K562 (cell line): ENCODE data around the gene FAM53A. TPM values are rescaled to one million over a fixed set of nuclear protein-coding genes. Genes with fewer than 3 reads are reported as not detected.

Experiments used
- CBX2 ChIP-seq: fragments of 200-600 bp; sonication (generic); IDR thresholded peaks from one replicate; pipeline ENCODE4 v1.6.1; 2012; ENCODE audit warnings: mild to moderate bottlenecking, low read length, inconsistent platforms; ENCODE audit not compliant: insufficient read depth, poor library complexity, severe bottlenecking
- EGR1 ChIP-seq: fragments of 450-650 bp; conservative IDR thresholded peaks from 2 replicates; pipeline ENCODE4 v1.6.1; 2017; ENCODE audit warnings: mild to moderate bottlenecking
- ESRRA ChIP-seq: fragments of 450-650 bp; IDR thresholded peaks from 2 replicates; pipeline ENCODE4 v1.6.1; 2014; ENCODE audit warnings: low read depth, mild to moderate bottlenecking, moderate library complexity, borderline replicate concordance
- HDAC3 ChIP-seq: fragments of 450-650 bp; IDR thresholded peaks from 2 replicates; pipeline ENCODE4 v1.6.1; 2018; ENCODE audit warnings: borderline replicate concordance, mild to moderate bottlenecking, moderate library complexity; ENCODE audit not compliant: partially characterized antibody
- HEY1 ChIP-seq: fragments of 250-450 bp; sonication (Bioruptor Pico); IDR thresholded peaks from 2 replicates; pipeline ENCODE4 v1.5.0; 2020; ENCODE audit warnings: mild to moderate bottlenecking, moderate library complexity, borderline replicate concordance
- HNRNPK ChIP-seq: fragments of 200-400 bp; formaldehyde crosslinking; IDR thresholded peaks from one replicate; pipeline ENCODE4 v1.6.1; 2018; ENCODE audit warnings: mild to moderate bottlenecking, low read depth, low read length; ENCODE audit not compliant: poor library complexity, severe bottlenecking
- MCM2 ChIP-seq: fragments of 450-650 bp; IDR thresholded peaks from 2 replicates; pipeline ENCODE4 v1.6.1; 2017; ENCODE audit warnings: low read depth, mild to moderate bottlenecking
- MECOM ChIP-seq: fragments of 250-450 bp; sonication (Bioruptor Pico); IDR thresholded peaks from 2 replicates; pipeline ENCODE4 v1.8.0; 2022; ENCODE audit warnings: inconsistent platforms
- NR4A1 ChIP-seq, 2 experiments: fragments of 250-450 bp in 1 of 2; fragments of 450-650 bp in 1 of 2; sonication (Bioruptor Pico) in 1 of 2; IDR thresholded peaks; 2 replicates each; pipeline versions ENCODE4 v1.4.0 to v1.6.1; 2016 to 2020; ENCODE audit warnings: mild to moderate bottlenecking in 2 of 2, missing compliant biosample characterization in 1 of 2, missing genetic modification characterization in 1 of 2, moderate library complexity in 1 of 2
- POU5F1 ChIP-seq: fragments of 150-350 bp; IDR thresholded peaks from 2 replicates; pipeline ENCODE4 v1.6.1; 2014; ENCODE audit warnings: borderline replicate concordance, low read length, low read depth, mild to moderate bottlenecking; ENCODE audit not compliant: partially characterized antibody
- RHOXF2B ChIP-seq: fragments of 250-450 bp; sonication (Bioruptor Pico); conservative IDR thresholded peaks from 2 replicates; pipeline ENCODE4 v1.5.1; 2021
- SMC3 ChIP-seq: conservative IDR thresholded peaks from 2 replicates; pipeline ENCODE4 v1.6.1; 2011; ENCODE audit warnings: low read depth, low read length, improper control_type of control experiment; ENCODE audit not compliant: insufficient read depth
- TFAM ChIP-seq: fragments of 250-450 bp; sonication (Bioruptor Pico); conservative IDR thresholded peaks from 2 replicates; pipeline ENCODE4 v1.5.0; 2021; ENCODE audit warnings: mild to moderate bottlenecking, moderate library complexity
- ZFP30 ChIP-seq: fragments of 250-450 bp; sonication (Bioruptor Pico); IDR thresholded peaks from 2 replicates; pipeline ENCODE4 v1.8.0; 2022; ENCODE audit warnings: moderate library complexity, mild to moderate bottlenecking, inconsistent platforms, borderline replicate concordance
- ZKSCAN3 ChIP-seq: fragments of 250-450 bp; sonication (Bioruptor Pico); IDR thresholded peaks from 2 replicates; pipeline ENCODE4 v1.4.0; 2020
- ZNF644 ChIP-seq: fragments of 200-800 bp; sonication (Bioruptor generic); IDR thresholded peaks from 2 replicates; pipeline ENCODE4 v1.6.1; 2016; ENCODE audit warnings: low read depth, missing genetic modification characterization, missing compliant biosample characterization
- polyA plus RNA-seq, 8 experiments: library from polyadenylated mRNA; depleted of rRNA in 4 of 8; stranded (reverse) in 5 of 8; unstranded in 3 of 8; fragments of >200 nt; fragmentation: Nextera tagmentation in 2 of 8; fragmentation: Illumina TruSeq in 1 of 8; extraction: Ambion mirVana in 2 of 8; extraction: Trizol in 1 of 8; gene quantifications; 2 replicates each; pipeline versions ENCODE4 v1.2.1 to v1.2.3, GENCODE V29; 2011 to 2014; ENCODE audit warnings: inconsistent platforms in 1 of 8, missing spikeins in 1 of 8
- total RNA-seq, 7 experiments: library from RNA; depleted of rRNA in 6 of 7; stranded (reverse); fragments of >200 nt in 6 of 7; fragmentation: Illumina TruSeq in 2 of 7; extraction: Trizol in 2 of 7; gene quantifications; 2 replicates each; pipeline versions ENCODE4 v1.2.1 to v1.2.3, GENCODE V29; 2011 to 2021; ENCODE audit warnings: low replicate concordance in 1 of 7
- TF ChIP-seq, protein P1 (sequence below): fragments of 450-650 bp; IDR thresholded peaks from one replicate; pipeline ENCODE4 v1.6.1; 2018; ENCODE audit warnings: mild to moderate bottlenecking, moderate library complexity; ENCODE audit not compliant: partially characterized antibody
- TF ChIP-seq, protein P2 (sequence below), 2 experiments: fragments of 450-650 bp in 1 of 2; sonication (generic) in 1 of 2; formaldehyde crosslinking in 1 of 2; IDR thresholded peaks in 1 of 2; conservative IDR thresholded peaks in 1 of 2; 2 replicates each; pipeline versions ENCODE4 v1.6.1 to v1.8.1; 2016 to 2023; ENCODE audit warnings: mild to moderate bottlenecking in 2 of 2, moderate library complexity in 2 of 2, inconsistent platforms in 1 of 2, missing genetic modification reagents in 1 of 2
- TF ChIP-seq, protein P3 (sequence below): fragments of 450-650 bp; IDR thresholded peaks from 2 replicates; pipeline ENCODE4 v1.7.0; 2016; ENCODE audit warnings: borderline replicate concordance
- TF ChIP-seq, protein P4 (sequence below): fragments of 450-650 bp; IDR thresholded peaks from 2 replicates; pipeline ENCODE4 v1.6.1; 2016; ENCODE audit warnings: mild to moderate bottlenecking

FAM53A gene
- total and polyA plus RNA-seq, 9 of the 15 experiments (the other 6 are each of a cell fraction or from before 2014, with no cell fraction given) = 0.53 to 2.7 (median 1.4) TPM; not detected in 2

DNA sequence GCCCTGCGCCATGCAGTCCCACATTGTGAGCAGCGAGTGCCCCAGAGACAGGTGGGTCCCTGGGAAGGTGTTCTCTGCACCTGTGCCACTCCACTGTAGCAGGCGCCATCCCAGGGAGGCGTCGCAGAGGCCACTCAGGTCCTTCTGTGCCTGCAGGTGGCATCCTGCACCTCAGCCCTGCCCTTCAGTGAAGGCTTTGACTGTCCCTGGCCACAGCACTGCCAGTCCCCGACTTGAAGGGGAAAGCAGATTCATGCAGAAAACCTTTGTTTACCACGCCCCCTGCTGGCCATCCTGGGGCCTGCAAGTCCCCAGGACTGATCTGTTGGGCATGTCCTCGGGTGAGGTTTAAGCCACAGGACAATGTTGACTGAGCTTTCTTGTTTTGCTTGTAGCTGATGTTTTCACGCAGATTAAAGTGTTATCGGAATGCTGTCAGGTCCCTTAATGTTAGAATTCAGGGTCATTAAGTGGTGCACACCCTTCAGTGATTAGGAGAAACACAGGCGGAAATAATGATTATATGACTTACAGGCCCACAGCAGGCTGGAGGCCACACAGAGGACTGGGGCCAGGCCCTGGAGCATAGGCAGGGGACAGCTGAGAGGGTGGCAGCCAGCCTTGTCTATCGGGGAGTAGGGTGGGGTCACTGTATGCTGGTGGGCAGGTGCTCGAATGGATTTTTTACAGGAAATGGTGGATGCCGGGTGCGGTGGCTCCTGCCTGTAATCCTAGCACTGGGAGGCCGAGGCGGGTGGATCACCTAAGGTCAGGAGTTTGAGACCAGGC, 42.2 kb upstream of the FAM53A start (continued):
- TF ChIP-seq, protein P1, sequence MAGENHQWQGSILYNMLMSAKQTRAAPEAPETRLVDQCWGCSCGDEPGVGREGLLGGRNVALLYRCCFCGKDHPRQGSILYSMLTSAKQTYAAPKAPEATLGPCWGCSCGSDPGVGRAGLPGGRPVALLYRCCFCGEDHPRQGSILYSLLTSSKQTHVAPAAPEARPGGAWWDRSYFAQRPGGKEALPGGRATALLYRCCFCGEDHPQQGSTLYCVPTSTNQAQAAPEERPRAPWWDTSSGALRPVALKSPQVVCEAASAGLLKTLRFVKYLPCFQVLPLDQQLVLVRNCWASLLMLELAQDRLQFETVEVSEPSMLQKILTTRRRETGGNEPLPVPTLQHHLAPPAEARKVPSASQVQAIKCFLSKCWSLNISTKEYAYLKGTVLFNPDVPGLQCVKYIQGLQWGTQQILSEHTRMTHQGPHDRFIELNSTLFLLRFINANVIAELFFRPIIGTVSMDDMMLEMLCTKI = no peak
- TF ChIP-seq ZKSCAN3 (CRISPR knock-in tag) (no peak), POU5F1 (no peak), HEY1 (CRISPR knock-in tag) (no peak), TFAM (CRISPR knock-in tag) (no peak), EGR1 (no peak), NR4A1 (CRISPR knock-in tag; IDR thresholded peaks at IDR 0.05) (no peak), NR4A1 (tag; IDR thresholded peaks at IDR 0.05) (no peak), CBX2 (no peak), MECOM (CRISPR knock-in tag) (no peak), MCM2 (no peak), RHOXF2B (CRISPR knock-in tag) (no peak), ZNF644 (tag) (no peak), SMC3 (peak; percentile 74), ZFP30 (CRISPR knock-in tag) (no peak), HDAC3 (no peak), HNRNPK (no peak), ESRRA (no peak)
- TF ChIP-seq, protein P2, sequence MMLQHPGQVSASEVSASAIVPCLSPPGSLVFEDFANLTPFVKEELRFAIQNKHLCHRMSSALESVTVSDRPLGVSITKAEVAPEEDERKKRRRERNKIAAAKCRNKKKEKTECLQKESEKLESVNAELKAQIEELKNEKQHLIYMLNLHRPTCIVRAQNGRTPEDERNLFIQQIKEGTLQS (IDR thresholded peaks at IDR 0.05) = no peak
- TF ChIP-seq, protein P2 (CRISPR knock-in tag; conservative IDR thresholded peaks at IDR 0.05) = no peak
- TF ChIP-seq, protein P3, sequence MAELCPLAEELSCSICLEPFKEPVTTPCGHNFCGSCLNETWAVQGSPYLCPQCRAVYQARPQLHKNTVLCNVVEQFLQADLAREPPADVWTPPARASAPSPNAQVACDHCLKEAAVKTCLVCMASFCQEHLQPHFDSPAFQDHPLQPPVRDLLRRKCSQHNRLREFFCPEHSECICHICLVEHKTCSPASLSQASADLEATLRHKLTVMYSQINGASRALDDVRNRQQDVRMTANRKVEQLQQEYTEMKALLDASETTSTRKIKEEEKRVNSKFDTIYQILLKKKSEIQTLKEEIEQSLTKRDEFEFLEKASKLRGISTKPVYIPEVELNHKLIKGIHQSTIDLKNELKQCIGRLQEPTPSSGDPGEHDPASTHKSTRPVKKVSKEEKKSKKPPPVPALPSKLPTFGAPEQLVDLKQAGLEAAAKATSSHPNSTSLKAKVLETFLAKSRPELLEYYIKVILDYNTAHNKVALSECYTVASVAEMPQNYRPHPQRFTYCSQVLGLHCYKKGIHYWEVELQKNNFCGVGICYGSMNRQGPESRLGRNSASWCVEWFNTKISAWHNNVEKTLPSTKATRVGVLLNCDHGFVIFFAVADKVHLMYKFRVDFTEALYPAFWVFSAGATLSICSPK = no peak
- TF ChIP-seq, protein P4, sequence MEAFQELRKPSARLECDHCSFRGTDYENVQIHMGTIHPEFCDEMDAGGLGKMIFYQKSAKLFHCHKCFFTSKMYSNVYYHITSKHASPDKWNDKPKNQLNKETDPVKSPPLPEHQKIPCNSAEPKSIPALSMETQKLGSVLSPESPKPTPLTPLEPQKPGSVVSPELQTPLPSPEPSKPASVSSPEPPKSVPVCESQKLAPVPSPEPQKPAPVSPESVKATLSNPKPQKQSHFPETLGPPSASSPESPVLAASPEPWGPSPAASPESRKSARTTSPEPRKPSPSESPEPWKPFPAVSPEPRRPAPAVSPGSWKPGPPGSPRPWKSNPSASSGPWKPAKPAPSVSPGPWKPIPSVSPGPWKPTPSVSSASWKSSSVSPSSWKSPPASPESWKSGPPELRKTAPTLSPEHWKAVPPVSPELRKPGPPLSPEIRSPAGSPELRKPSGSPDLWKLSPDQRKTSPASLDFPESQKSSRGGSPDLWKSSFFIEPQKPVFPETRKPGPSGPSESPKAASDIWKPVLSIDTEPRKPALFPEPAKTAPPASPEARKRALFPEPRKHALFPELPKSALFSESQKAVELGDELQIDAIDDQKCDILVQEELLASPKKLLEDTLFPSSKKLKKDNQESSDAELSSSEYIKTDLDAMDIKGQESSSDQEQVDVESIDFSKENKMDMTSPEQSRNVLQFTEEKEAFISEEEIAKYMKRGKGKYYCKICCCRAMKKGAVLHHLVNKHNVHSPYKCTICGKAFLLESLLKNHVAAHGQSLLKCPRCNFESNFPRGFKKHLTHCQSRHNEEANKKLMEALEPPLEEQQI = no peak
